DOHH2 (cell line): ENCODE data around the gene ABTB1.
"Not testable (repeated sequence)": the region's sequence is repeated elsewhere in the genome, so short reads cannot be mapped to it uniquely, and the experiment has no call there.

Source experiments
- H3F3A ChIP-seq: fragments of 200-600 bp; sonication (generic), shearing (Covaris generic); 2 replicates; pipeline ENCODE4 v1.6.0; 2016; ENCODE audit warnings: antibody characterized with exemption, mild to moderate bottlenecking; ENCODE audit not compliant: control insufficient read depth, insufficient read depth
- H3K27ac ChIP-seq: fragments of 200-600 bp; sonication (generic); 2 replicates; pipeline ENCODE4 v1.5.1; 2014; ENCODE audit warnings: low read depth, mild to moderate bottlenecking, low read length, moderate library complexity
- H3K27me3 ChIP-seq: fragments of 200-600 bp; sonication (generic); 2 replicates; pipeline ENCODE4 v1.6.1; 2014; ENCODE audit warnings: mild to moderate bottlenecking, low read length, mixed read lengths; ENCODE audit not compliant: control insufficient read depth
- H3K36me3 ChIP-seq: fragments of 200-600 bp; sonication (generic); 2 replicates; pipeline ENCODE4 v1.6.1; 2014; ENCODE audit warnings: mild to moderate bottlenecking, low read length, moderate library complexity, mixed read lengths; ENCODE audit not compliant: control insufficient read depth
- H3K4me1 ChIP-seq: fragments of 200-600 bp; sonication (generic); 2 replicates; pipeline ENCODE4 v1.6.1; 2014; ENCODE audit warnings: mild to moderate bottlenecking, low read length, mixed read lengths; ENCODE audit not compliant: control insufficient read depth
- H3K4me2 ChIP-seq: fragments of 200-600 bp; sonication (generic); 2 replicates; pipeline ENCODE4 v1.6.0; 2014; ENCODE audit warnings: mild to moderate bottlenecking, low read length, moderate library complexity
- H3K4me3 ChIP-seq: fragments of 200-600 bp; sonication (generic); 2 replicates; pipeline ENCODE4 v1.5.1; 2014; ENCODE audit warnings: mild to moderate bottlenecking, low read length, mixed read lengths
- H3K79me2 ChIP-seq: fragments of 200-600 bp; sonication (generic); 2 replicates; pipeline ENCODE4 v1.6.1; 2014; ENCODE audit warnings: mild to moderate bottlenecking, low read length, mixed read lengths; ENCODE audit not compliant: control insufficient read depth
- H3K9me2 ChIP-seq: fragments of 200-600 bp; sonication (generic); replicated peaks from 2 replicates; pipeline ENCODE4 v1.6.1; 2014; ENCODE audit warnings: mild to moderate bottlenecking, low read length, mixed read lengths; ENCODE audit not compliant: control insufficient read depth
- H3K9me3 ChIP-seq: fragments of 200-600 bp; sonication (generic); 2 replicates; pipeline ENCODE4 v1.6.1; 2014; ENCODE audit warnings: antibody characterized with exemption, low read length, mixed read lengths; ENCODE audit not compliant: control insufficient read depth, insufficient read depth
- H4K20me1 ChIP-seq: fragments of 200-600 bp; sonication (generic); 2 replicates; pipeline ENCODE4 v1.6.0; 2014; ENCODE audit warnings: low read depth, mild to moderate bottlenecking, antibody characterized with exemption, low read length, moderate library complexity; ENCODE audit not compliant: control insufficient read depth, insufficient read depth
- EZH2phosphoT487 ChIP-seq: fragments of 200-600 bp; sonication (generic); IDR thresholded peaks from 2 replicates; pipeline ENCODE4 v1.6.1; 2017; ENCODE audit warnings: borderline replicate concordance, mild to moderate bottlenecking, antibody characterized with exemption, low read length, moderate library complexity, mixed read lengths
- TF ChIP-seq, protein P1 (sequence below): fragments of 200-600 bp; sonication (generic); IDR thresholded peaks from one replicate; pipeline ENCODE4 v1.5.1; 2014; ENCODE audit warnings: antibody characterized with exemption, mild to moderate bottlenecking, low read depth, low read length; ENCODE audit not compliant: poor library complexity, severe bottlenecking

The ABTB1 gene

DNA sequence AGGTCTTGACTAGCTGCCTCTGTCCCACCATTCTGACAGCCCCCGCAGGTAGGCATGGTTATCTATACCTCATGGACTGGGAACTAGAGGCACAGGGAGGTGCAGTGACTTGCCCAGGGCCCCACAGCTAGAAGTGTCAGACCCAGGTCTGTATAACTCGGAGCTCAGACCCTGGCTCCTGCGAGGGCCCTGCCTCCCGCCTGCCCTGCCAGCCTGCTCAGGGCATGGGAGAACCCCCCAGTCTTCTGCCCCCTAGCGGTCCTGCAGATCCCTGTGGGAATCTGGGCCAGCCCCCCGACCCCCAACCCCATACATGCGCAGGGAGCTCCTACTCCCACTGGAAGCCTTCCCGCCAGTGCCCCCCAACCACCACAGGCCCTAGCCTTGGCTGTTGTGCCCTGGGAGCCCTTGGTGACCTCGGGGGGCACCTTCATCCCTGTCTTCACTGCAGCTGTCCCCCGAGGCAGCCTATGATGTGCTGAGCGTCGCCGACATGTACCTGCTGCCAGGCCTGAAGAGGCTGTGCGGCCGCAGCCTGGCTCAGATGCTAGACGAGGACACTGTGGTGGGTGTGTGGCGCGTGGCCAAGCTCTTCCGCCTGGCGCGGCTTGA lies 6.9 kb downstream of the ABTB1 start:
- no peaks in the 10 kb centered on the region for H3K9me3 ChIP-seq
- H3K27ac ChIP-seq, result no peak overlapping the region
- H3K36me3 ChIP-seq, result no peaks in the 10 kb centered on the region
- peaks cover 5% of the 10 kb centered on the region for H3F3A ChIP-seq
- no peak overlapping the region for H3K4me3 ChIP-seq
- peaks cover 45% of the 10 kb centered on the region for H3K4me1 ChIP-seq
- no peak for TF ChIP-seq EZH2phosphoT487
- TF ChIP-seq, protein P1, sequence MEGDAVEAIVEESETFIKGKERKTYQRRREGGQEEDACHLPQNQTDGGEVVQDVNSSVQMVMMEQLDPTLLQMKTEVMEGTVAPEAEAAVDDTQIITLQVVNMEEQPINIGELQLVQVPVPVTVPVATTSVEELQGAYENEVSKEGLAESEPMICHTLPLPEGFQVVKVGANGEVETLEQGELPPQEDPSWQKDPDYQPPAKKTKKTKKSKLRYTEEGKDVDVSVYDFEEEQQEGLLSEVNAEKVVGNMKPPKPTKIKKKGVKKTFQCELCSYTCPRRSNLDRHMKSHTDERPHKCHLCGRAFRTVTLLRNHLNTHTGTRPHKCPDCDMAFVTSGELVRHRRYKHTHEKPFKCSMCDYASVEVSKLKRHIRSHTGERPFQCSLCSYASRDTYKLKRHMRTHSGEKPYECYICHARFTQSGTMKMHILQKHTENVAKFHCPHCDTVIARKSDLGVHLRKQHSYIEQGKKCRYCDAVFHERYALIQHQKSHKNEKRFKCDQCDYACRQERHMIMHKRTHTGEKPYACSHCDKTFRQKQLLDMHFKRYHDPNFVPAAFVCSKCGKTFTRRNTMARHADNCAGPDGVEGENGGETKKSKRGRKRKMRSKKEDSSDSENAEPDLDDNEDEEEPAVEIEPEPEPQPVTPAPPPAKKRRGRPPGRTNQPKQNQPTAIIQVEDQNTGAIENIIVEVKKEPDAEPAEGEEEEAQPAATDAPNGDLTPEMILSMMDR, result peak; percentile 33
- no peaks in the 10 kb centered on the region for H3K79me2 ChIP-seq
- H4K20me1 ChIP-seq, result no peaks in the 10 kb centered on the region
- no peaks in the 10 kb centered on the region for H3K27me3 ChIP-seq
- no peak overlapping the region for H3K4me2 ChIP-seq
- no peaks in the 10 kb centered on the region for H3K9me2 ChIP-seq

- H3K79me2 ChIP-seq, result no peaks in the 10 kb centered on the region
- H4K20me1 ChIP-seq, result no peaks in the 10 kb centered on the region
- no peaks in the 10 kb centered on the region for H3K36me3 ChIP-seq
- peaks cover 50% of the 10 kb centered on the region for H3K4me1 ChIP-seq
- H3K4me2 ChIP-seq, result no peak overlapping the region
- no peak overlapping the region for H3K27ac ChIP-seq
- no peaks in the 10 kb centered on the region for H3K9me2 ChIP-seq
- H3K9me3 ChIP-seq, result no peaks in the 10 kb centered on the region
- H3K4me3 ChIP-seq, result no peak overlapping the region
- H3F3A ChIP-seq, result peaks cover 5% of the 10 kb centered on the region
- no peak for TF ChIP-seq EZH2phosphoT487
- no peaks in the 10 kb centered on the region for H3K27me3 ChIP-seq
These were observed 7.5 kb downstream of the ABTB1 start for GRCh38 chr3:127680146-127680661.

GRCh38 chr3:127680798-127681221 lies 8.1 kb downstream of the ABTB1 start:
- Histone ChIP-seq H3F3A (peaks cover 5% of the 10 kb centered on the region), H3K4me3 (no peak overlapping the region), H3K4me1 (peaks cover 56% of the 10 kb centered on the region), H3K27me3 (no peaks in the 10 kb centered on the region), H3K4me2 (no peak overlapping the region), H3K27ac (no peak overlapping the region), H4K20me1 (no peaks in the 10 kb centered on the region), H3K9me3 (no peaks in the 10 kb centered on the region), H3K9me2 (no peaks in the 10 kb centered on the region), H3K79me2 (no peaks in the 10 kb centered on the region), H3K36me3 (no peaks in the 10 kb centered on the region)
- no peak for TF ChIP-seq EZH2phosphoT487
- TF ChIP-seq, protein P1, result no peak

DNA sequence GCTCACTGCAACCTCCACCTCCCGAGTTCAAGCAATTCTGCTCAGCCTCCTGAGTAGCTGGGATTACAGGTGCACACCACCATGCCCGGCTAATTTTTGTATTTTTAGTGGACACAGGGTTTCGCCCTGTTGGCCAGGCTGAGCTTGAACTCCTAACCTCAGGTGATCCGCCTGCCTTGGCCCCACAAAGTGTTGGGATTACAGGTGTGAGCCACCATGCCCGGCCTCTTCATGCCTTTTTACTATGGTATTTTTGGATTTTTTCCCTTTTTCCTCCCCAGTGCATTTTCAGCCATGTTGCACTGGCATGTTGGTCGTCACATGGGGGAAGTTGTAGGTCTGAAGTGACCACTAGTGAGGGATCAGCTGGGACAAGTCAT lies 9.4 kb downstream of the ABTB1 start:
- H3K4me3 ChIP-seq, H3F3A ChIP-seq, H3K27ac ChIP-seq, H3K27me3 ChIP-seq, H3K9me3 ChIP-seq, H3K79me2 ChIP-seq, H3K36me3 ChIP-seq, H4K20me1 ChIP-seq, H3K9me2 ChIP-seq: not testable (repeated sequence)
- Histone ChIP-seq H3K4me2 (peak overlapping the region; percentile 36), H3K4me1 (peaks cover 57% of the 10 kb centered on the region)
